Tibial artery (tissue), 4 donors: ENCODE data around the gene SIN3B.

ENCODE experiments used
- DNase-seq, 2 donors: peaks; one replicate each; pipeline ENCODE4 v3.0.0-alpha.2; 2019
- H3K27ac ChIP-seq, 2 donors: fragments of 200-600 bp; sonication (generic) in 1 of 2; 1 replicate in 1 of 2; 2 replicates in 1 of 2; pipeline ENCODE4 v1.5.1; 2018 to 2019; ENCODE audit warnings: mild to moderate bottlenecking in 1 of 2
- H3K27me3 ChIP-seq, 2 donors: fragments of 200-600 bp; sonication (generic) in 1 of 2; one replicate each; pipeline versions ENCODE4 v1.5.1 to v1.6.0; 2016 to 2019
- H3K36me3 ChIP-seq, 3 donors: fragments of 200-600 bp; sonication (generic) in 2 of 3; one replicate each; pipeline ENCODE4 v1.5.1; 2016 to 2019; ENCODE audit warnings: mild to moderate bottlenecking in 2 of 3
- H3K4me1 ChIP-seq, 4 donors: fragments of 200-600 bp; sonication (generic) in 2 of 4; 1 replicate in 3 of 4; 2 replicates in 1 of 4; pipeline ENCODE4 v1.5.1; 2016 to 2019
- H3K4me3 ChIP-seq, 2 donors: fragments of 200-600 bp; sonication (generic) in 1 of 2; 1 replicate in 1 of 2; 2 replicates in 1 of 2; pipeline ENCODE4 v1.5.1; 2018 to 2019; ENCODE audit warnings: mild to moderate bottlenecking in 2 of 2
- H3K9me3 ChIP-seq, 3 donors: fragments of 200-600 bp; sonication (generic) in 1 of 3; one replicate each; pipeline ENCODE4 v1.5.1; 2016 to 2019
- CTCF ChIP-seq, 2 experiments: fragments of 200-600 bp in 1 of 2; fragments of 450-650 bp in 1 of 2; IDR thresholded peaks; one replicate each; pipeline ENCODE4 v1.5.1; 2017 to 2019; ENCODE audit warnings: antibody characterized with exemption in 2 of 2, mild to moderate bottlenecking in 1 of 2, moderate library complexity in 1 of 2
- intact Hi-C: fragments of 100-400 bp; cut with DNase I; formaldehyde crosslinking; loops from one replicate; pipeline ENCODE4 v1.15.0; 2023; ENCODE audit warnings: low total_unique reads

The SIN3B gene

GRCh38 chr19:16789238-16789637, 40.0 kb upstream of the SIN3B start:
- intact Hi-C loops = no loop called here
- TF ChIP-seq CTCF (IDR thresholded peaks at IDR 0.05) = no peak
- no peak for DNase-seq
- Histone ChIP-seq H3K27ac (no peak overlapping the region), H3K27me3 (no peaks in the 10 kb centered on the region), H3K4me3 (no peak overlapping the region), H3K4me1 (no peaks in the 10 kb centered on the region), H3K36me3 (peaks cover 0 to 12% (median 4%) of the 10 kb centered on the region in 3 donors), H3K9me3 (peaks cover 0 to 22% (median 17%) of the 10 kb centered on the region in 3 donors)

GRCh38 chr19:16790051-16790450, 39.1 kb upstream of the SIN3B start:
- no peak overlapping the region for H3K4me3 ChIP-seq
- peaks cover 0 to 12% (median 4%) of the 10 kb centered on the region in 3 donors for H3K36me3 ChIP-seq
- TF ChIP-seq CTCF (IDR thresholded peaks at IDR 0.05) = no peak
- H3K4me1 ChIP-seq = no peaks in the 10 kb centered on the region
- H3K27me3 ChIP-seq = no peaks in the 10 kb centered on the region
- intact Hi-C loops = no loop called here
- no peak overlapping the region for H3K27ac ChIP-seq
- DNase-seq = no peak
- H3K9me3 ChIP-seq = peaks cover 0 to 22% (median 17%) of the 10 kb centered on the region in 3 donors

- H3K4me3 ChIP-seq = no peak overlapping the region
- no peak overlapping the region for H3K27ac ChIP-seq
- H3K27me3 ChIP-seq = no peaks in the 10 kb centered on the region
- no peak for DNase-seq
- TF ChIP-seq CTCF (IDR thresholded peaks at IDR 0.05) = no peak
- H3K4me1 ChIP-seq = no peaks in the 10 kb centered on the region
- H3K36me3 ChIP-seq = peaks cover 0 to 12% (median 4%) of the 10 kb centered on the region in 3 donors
- intact Hi-C loops = no loop called here
- H3K9me3 ChIP-seq = peaks cover 0 to 22% (median 17%) of the 10 kb centered on the region in 3 donors
Measured at GRCh38 chr19:16791942-16792341, 37.3 kb upstream of the SIN3B start.

GRCh38 chr19:16794456-16795441, 34.4 kb upstream of the SIN3B start:
- Histone ChIP-seq H3K9me3 (peaks cover 0 to 6% (median 6%) of the 10 kb centered on the region in 3 donors), H3K4me1 (no peaks in the 10 kb centered on the region), H3K27ac (no peak overlapping the region), H3K27me3 (no peaks in the 10 kb centered on the region), H3K36me3 (peaks cover 0 to 3% (median 1%) of the 10 kb centered on the region in 3 donors), H3K4me3 (no peak overlapping the region)
- no peak for DNase-seq
- intact Hi-C loops = no loop called here
- TF ChIP-seq CTCF (IDR thresholded peaks at IDR 0.05) = no peak

GRCh38 chr19:16795731-16796130, 33.5 kb upstream of the SIN3B start:
- H3K4me3 ChIP-seq = no peak overlapping the region

More at GRCh38 chr19:16795731-16796130, 33.5 kb upstream of the SIN3B start:
- intact Hi-C loops = no loop called here
- no peak for TF ChIP-seq CTCF (IDR thresholded peaks at IDR 0.05)
- Histone ChIP-seq H3K27me3 (no peaks in the 10 kb centered on the region), H3K36me3 (no peaks in the 10 kb centered on the region), H3K27ac (no peak overlapping the region), H3K4me1 (no peaks in the 10 kb centered on the region), H3K9me3 (peaks cover 0 to 5% (median 0%) of the 10 kb centered on the region in 3 donors)
- no peak for DNase-seq
